ENCODE data around the gene IGSF3.

The IGSF3 gene

GRCh38 chr1:116553386-116554115, 114.0 kb downstream of the IGSF3 start:
- no peak for DNase-seq

GRCh38 chr1:116546354-116546977, 121.1 kb downstream of the IGSF3 start:
- DNase-seq, result no peak

- no peak for DNase-seq
Observed at GRCh38 chr1:116545359-116545705, 122.2 kb downstream of the IGSF3 start.

- DNase-seq, result no peak
Observed at GRCh38 chr1:116544588-116545358, 122.8 kb downstream of the IGSF3 start.

- DNase-seq, result no peak
Observed at GRCh38 chr1:116540088-116540487, 127.4 kb downstream of the IGSF3 start.

GRCh38 chr1:116538544-116538943, 129.0 kb downstream of the IGSF3 start:
- DNase-seq, result no peak

- DNase-seq, result no peak
Observed at GRCh38 chr1:116537898-116538297, 129.6 kb downstream of the IGSF3 start.

- no peak for DNase-seq
Observed at GRCh38 chr1:116537040-116537831, 130.3 kb downstream of the IGSF3 start.

GRCh38 chr1:116534014-116534739, 133.4 kb downstream of the IGSF3 start:
- DNase-seq, result no peak

GRCh38 chr1:116533429-116533820, 134.1 kb downstream of the IGSF3 start:
- DNase-seq, result no peak

GRCh38 chr1:116532671-116533428, 134.7 kb downstream of the IGSF3 start:
- no peak for DNase-seq

- no peak for DNase-seq
Observed at GRCh38 chr1:116531917-116532316, 135.6 kb downstream of the IGSF3 start.

GRCh38 chr1:116529681-116530080, 137.9 kb downstream of the IGSF3 start:
- no peak for DNase-seq

- no peak for DNase-seq
Observed at GRCh38 chr1:116529199-116529631, 138.3 kb downstream of the IGSF3 start.

- DNase-seq, result no peak
Observed at GRCh38 chr1:116528329-116529083, 139.0 kb downstream of the IGSF3 start.

GRCh38 chr1:116525440-116525839, 142.1 kb downstream of the IGSF3 start:
- no peak for DNase-seq
